Stimulated activated CD4-positive, alpha-beta T cell treated with anti-CD3 and anti-CD28 coated beads, Interleukin-2, amount 100 ng/mL, for 48 hours (primary cell): ENCODE measurements around the gene MAP3K4.

ENCODE experiments used
- DNase-seq, 2 donors: peaks; one replicate each; pipeline ENCODE4 v3.0.0-alpha.2; 2020

Gene MAP3K4

DNA sequence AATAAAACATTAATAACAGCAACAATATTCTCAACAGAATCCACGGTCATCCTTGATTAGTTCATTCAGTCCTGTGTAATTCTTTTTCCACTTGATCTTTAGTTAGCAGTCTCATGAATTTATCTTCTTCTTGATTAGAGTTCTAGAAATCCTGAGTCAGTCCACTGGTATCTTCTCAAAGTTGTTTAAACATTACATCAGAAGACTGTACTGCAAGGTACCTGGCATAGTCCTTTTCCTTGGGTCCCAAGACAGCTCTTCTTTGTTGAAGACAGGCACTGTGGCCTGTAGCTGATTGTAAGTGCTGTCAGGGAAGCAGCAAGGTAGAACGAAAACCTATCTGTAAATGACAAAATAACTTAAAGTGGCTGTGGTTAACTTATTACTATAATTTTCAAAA lies 11.8 kb downstream of the MAP3K4 start:
- DNase-seq: no peak

DNA sequence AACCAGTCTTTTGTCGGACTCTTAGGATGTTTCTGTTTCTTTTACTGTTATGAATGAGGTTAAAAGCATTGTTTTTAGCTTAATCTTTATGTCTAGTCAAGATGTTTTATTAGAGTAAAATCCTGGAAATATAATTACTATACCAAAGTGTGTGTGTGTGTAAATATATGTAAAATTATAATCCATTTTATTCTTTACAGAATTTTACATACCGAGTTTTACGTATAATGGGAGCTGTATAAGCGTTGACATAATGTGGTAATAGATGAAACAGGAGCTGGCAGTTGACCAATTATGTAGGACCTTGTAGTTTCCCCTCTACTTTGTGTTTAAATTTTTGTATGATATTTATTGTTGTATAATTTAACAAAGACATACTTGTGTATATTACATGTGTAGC lies 16.7 kb downstream of the MAP3K4 start:
- no peak for DNase-seq

DNA sequence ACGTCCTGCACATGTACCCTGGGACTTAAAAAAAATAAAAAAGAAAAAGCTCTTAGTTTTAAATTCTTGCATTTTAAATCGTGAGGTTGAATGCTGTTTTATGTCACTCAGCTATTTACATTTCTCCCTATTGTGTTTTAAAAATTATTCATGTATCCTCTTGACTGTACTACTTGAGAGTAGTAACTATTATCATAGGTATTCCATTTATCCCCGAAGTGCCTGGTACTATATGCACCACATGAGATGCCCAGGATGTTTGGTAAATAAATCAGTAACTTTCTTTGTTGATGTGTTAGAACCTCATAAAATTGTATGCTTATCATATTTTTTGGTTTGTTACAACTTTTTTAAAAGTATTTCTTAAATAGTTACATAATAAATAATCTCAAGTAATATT lies 18.4 kb downstream of the MAP3K4 start:
- DNase-seq: no peak

GRCh38 chr6:161010418-161010817 lies 18.8 kb downstream of the MAP3K4 start:
- DNase-seq: no peak

- no peak for DNase-seq
Observed at GRCh38 chr6:161011492-161012480, 20.2 kb downstream of the MAP3K4 start.

DNA sequence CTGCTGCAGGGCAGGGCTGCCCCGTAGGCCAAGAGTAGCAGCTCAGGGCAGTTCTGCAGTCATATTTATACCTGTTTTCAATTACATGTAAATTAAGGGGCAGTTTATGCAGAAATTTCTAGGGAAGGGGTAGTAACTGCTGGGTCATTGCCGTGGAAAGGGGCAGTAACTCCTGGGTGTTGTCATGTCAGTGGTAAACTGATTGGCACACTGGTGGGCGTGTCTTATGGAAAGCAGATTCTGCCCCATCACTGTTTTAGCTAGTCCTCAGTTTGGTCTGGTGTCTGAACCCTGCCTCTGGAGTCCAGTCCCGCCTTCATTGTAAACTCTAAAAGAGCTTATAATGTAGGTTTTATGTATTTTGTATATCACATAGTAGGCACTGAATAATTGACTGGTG lies 22.1 kb downstream of the MAP3K4 start:
- no peak for DNase-seq

GRCh38 chr6:161017766-161018564 lies 26.4 kb downstream of the MAP3K4 start:
- no peak for DNase-seq

DNA sequence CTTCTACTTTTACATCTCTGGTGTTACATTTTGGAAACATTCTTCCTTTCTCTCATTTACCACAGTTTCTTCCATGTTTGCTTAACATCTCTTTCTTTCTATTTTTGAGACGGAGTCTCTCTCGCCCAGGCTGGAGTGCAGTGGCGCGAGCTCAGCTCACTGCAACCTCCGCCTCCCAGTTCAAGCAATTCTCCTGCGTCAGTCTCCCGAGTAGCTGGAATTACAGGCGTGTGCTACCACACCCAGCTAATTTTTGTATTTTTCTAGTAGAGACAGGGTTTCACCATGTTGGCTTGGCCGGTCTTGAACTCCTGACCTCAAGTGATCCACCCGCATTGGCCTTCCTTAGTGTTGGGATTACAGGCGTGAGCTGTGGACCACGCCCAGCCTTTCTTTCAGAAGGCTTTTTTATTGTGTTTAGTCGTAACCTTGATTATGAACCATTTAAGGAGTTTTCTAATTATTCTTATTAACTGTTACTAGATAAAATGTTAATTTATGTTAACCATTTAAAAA lies 27.8 kb downstream of the MAP3K4 start:
- DNase-seq: no peak

- no peak for DNase-seq
Observed at GRCh38 chr6:161021543-161021942, 30.0 kb downstream of the MAP3K4 start.

GRCh38 chr6:161021998-161022743 lies 30.6 kb downstream of the MAP3K4 start:
- DNase-seq: no peak

- no peak for DNase-seq
Observed at GRCh38 chr6:161023316-161023715, 31.7 kb downstream of the MAP3K4 start.

DNA sequence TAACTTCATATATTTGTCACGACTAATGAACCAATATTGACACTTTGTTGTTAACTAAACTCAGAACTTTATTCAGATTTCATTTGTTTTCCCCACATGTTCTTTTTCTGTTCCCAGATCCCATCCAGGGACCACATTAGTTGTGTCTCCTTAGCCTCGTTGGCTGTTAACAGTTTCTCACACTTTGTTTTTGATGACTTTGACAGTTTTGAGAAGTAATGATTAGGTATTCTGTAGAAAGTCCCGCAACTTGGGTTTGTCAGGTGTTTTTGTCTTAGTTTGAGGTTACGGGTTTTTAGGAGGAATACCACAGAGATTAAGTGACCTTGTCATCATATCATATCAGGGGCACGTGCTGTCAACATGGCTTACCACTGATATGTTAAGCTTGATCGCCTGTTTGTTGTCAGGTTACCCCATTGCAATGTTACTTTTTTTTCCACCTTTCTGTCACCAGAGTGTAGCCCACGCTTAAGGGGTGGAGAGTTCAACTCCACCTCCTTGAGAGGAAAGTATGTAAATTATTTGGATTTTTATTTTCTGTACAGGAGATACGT lies 32.9 kb downstream of the MAP3K4 start:
- no peak for DNase-seq

GRCh38 chr6:161027385-161027784 lies 35.8 kb downstream of the MAP3K4 start:
- no peak for DNase-seq

- DNase-seq: no peak
Observed at GRCh38 chr6:161029195-161029809, 37.7 kb downstream of the MAP3K4 start.

DNA sequence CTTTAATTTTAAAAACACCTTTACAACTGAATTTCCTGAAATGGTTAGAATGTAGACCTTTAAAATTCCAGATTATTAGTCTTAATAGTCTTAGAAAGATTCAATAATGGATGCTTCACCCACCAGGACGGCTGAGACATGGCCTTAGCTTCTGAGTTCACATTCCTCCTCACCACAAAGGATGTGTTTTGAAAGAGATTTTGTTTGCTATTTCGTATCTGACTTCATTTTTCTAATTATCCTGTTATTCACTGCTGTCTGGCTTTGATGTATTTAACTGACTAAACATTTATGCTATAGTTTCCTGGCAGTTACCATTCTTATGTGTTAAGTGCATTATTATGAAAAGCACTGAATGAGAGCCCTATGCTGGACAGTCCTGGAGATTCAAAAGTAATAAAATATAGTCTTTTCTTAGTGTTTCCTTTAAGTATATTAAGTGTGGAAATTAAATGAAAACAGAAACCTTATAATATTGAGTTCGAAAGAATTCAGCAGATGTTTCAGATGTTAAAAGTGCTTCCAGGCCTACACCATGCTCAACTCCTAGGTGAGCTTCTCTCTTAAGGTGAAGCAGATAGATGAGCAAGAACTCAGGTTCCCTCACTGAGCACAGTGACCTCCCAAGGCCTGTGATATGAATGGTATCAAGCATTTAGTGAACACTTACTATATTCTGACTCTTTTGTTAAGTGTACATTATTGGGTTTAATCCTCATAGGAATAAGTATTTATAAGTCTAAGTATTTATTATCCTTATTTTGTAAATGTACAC lies 40.3 kb downstream of the MAP3K4 start:
- no peak for DNase-seq

DNA sequence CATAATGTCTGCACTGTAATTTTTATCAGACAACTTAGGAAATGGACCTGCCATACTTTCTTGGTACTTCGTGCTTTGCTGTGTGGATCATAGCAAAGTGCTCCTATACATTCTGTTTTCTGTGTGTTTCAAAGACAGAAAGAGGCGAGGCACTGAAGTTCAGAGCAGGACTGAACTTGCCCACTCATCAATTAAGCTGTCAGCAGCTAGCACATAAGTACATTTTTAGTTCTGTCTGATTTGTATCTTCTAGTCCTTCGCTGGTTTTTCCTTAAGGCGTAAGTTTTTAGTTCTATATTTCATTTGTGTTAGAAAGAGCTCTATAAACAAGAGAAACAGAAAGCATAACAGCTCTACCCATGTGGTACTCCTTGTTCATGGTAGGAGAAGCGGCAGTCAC lies 42.1 kb downstream of the MAP3K4 start:
- DNase-seq: no peak

DNA sequence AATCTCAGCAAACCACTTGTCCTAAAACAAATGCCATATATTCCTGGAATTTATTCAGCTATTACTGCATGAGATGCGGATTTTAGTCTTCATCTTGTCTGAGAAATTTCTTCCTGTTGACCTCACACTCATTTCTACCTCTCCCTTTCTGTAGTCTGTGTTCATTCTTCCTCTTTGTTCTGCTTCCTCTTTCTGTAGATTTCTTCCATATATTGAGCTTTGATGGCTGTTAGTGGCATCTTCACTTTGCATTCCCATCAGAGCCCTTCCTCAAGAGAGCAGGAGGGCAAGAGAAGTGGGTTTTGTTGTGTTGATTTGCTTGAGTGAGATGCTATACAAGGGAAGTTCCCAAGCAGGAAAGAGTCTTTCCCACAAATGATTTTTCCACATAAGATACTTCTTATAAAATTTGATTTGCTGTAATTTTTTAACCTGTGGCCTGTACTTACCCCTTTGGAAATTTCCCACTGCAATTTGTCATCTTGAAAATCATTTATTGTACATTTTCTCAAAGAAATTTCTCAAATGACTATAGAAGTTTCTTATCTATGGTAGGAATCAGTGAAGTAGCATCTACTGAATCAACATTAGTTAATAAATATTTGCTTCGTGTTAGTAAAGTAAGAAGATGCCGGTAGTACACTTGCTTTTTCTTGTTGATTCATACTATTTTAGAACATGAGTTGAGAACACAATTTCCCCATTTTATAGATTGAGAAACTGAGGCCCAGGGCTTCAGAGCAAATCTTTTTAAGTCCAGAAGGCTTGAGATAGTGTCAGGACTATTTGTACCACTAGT lies 43.8 kb downstream of the MAP3K4 start:
- DNase-seq: no peak

- DNase-seq: no peak
Observed at GRCh38 chr6:161035981-161036263, 44.4 kb downstream of the MAP3K4 start.

GRCh38 chr6:161037873-161038228 lies 46.3 kb downstream of the MAP3K4 start:
- DNase-seq: no peak

GRCh38 chr6:161038229-161039031 lies 46.9 kb downstream of the MAP3K4 start:
- DNase-seq: no peak
